HepG2 (cell line): ENCODE data around the gene NWD2. TPM values are rescaled to one million over a fixed set of nuclear protein-coding genes. Genes with fewer than 3 reads are reported as not detected.

Experiments
- ARID4A ChIP-seq: sonication (generic); formaldehyde crosslinking; IDR thresholded peaks from 2 replicates; pipeline ENCODE4 v1.5.0; 2020; ENCODE audit warnings: mild to moderate bottlenecking, missing genetic modification reagents, borderline replicate concordance
- BRD4 ChIP-seq: sonication (generic); formaldehyde crosslinking; IDR thresholded peaks from 2 replicates; pipeline ENCODE4 v1.4.0; 2020; ENCODE audit warnings: missing genetic modification reagents
- HOXA3 ChIP-seq: sonication (generic); formaldehyde crosslinking; IDR thresholded peaks from 2 replicates; pipeline ENCODE4 v1.5.0; 2020; ENCODE audit warnings: missing genetic modification reagents
- HOXA7 ChIP-seq: sonication (generic); formaldehyde crosslinking; IDR thresholded peaks from 2 replicates; pipeline ENCODE4 v1.8.1; 2022; ENCODE audit warnings: mild to moderate bottlenecking, missing genetic modification reagents, moderate library complexity
- KDM2A ChIP-seq: sonication (generic); formaldehyde crosslinking; IDR thresholded peaks from 2 replicates; pipeline ENCODE4 v1.4.0; 2020; ENCODE audit warnings: low read depth, missing genetic modification reagents, borderline replicate concordance
- MYC ChIP-seq: sonication (generic); formaldehyde crosslinking; IDR thresholded peaks from 2 replicates; pipeline ENCODE4 v1.9.0; 2021; ENCODE audit warnings: missing genetic modification reagents, borderline replicate concordance
- NFAT5 ChIP-seq: sonication (generic); formaldehyde crosslinking; IDR thresholded peaks from 2 replicates; pipeline ENCODE4 v1.4.0; 2020; ENCODE audit warnings: missing genetic modification reagents
- TBX2 ChIP-seq: sonication (generic); formaldehyde crosslinking; IDR thresholded peaks from 2 replicates; pipeline ENCODE4 v1.5.0; 2020; ENCODE audit warnings: missing genetic modification reagents, mild to moderate bottlenecking, borderline replicate concordance
- THAP9 ChIP-seq: sonication (generic); formaldehyde crosslinking; IDR thresholded peaks from 2 replicates; pipeline ENCODE4; 2020; ENCODE audit warnings: missing genetic modification reagents, mild to moderate bottlenecking, borderline replicate concordance
- ZNF280B ChIP-seq: sonication (generic); formaldehyde crosslinking; IDR thresholded peaks from 2 replicates; pipeline ENCODE4 v1.5.0; 2020; ENCODE audit warnings: missing genetic modification reagents, mild to moderate bottlenecking, borderline replicate concordance
- ZNF333 ChIP-seq: sonication (generic); formaldehyde crosslinking; IDR thresholded peaks from 2 replicates; pipeline ENCODE4 v1.4.0; 2020; ENCODE audit warnings: mild to moderate bottlenecking, missing genetic modification reagents, borderline replicate concordance
- ZNF773 ChIP-seq: sonication (generic); formaldehyde crosslinking; IDR thresholded peaks from 2 replicates; pipeline ENCODE4 v1.4.0; 2020; ENCODE audit warnings: missing genetic modification reagents, borderline replicate concordance
- ZNF891 ChIP-seq: sonication (generic); formaldehyde crosslinking; IDR thresholded peaks from 2 replicates; pipeline ENCODE4 v1.5.0; 2020; ENCODE audit warnings: mild to moderate bottlenecking, missing genetic modification reagents
- polyA plus RNA-seq, 8 experiments: library from polyadenylated mRNA; depleted of rRNA in 3 of 8; stranded (reverse) in 7 of 8; unstranded in 1 of 8; fragments of >200 nt; fragmentation: Illumina TruSeq in 4 of 8; extraction: Trizol in 4 of 8; gene quantifications; 2 replicates each; pipeline versions ENCODE4 v1.2.1 to v1.2.3, GENCODE V29; 2011 to 2016; ENCODE audit warnings: low read depth in 4 of 8, missing spikeins in 1 of 8, mixed read lengths in 1 of 8; ENCODE audit not compliant: insufficient read depth in 1 of 8
- total RNA-seq, 5 experiments: library from RNA; depleted of rRNA; stranded (reverse); fragments of >200 nt; fragmentation: Illumina TruSeq; extraction: Trizol; gene quantifications; 2 replicates each; pipeline ENCODE4 v1.2.3, GENCODE V29; 2016; ENCODE audit warnings: low read depth in 1 of 5

NWD2 gene
- total and polyA plus RNA-seq, 2 of the 13 experiments (the other 11 are each of a cell fraction or from before 2014, with no cell fraction given): not detected

- TF ChIP-seq ZNF280B (peak; percentile 69; the same call in 1 of the 2 replicates), HOXA7 (no peak), THAP9 (CRISPR knock-in tag) (peak; percentile 55; the same call in 1 of the 2 replicates), MYC (CRISPR knock-in tag) (peak; percentile 39; the same call in 1 of the 2 replicates), ZNF333 (CRISPR knock-in tag) (no peak; the same call in 1 of the 2 replicates), ARID4A (CRISPR knock-in tag) (peak; percentile 16; the same call in 1 of the 2 replicates), KDM2A (CRISPR knock-in tag) (0 out of 2 replicates have a peak, but pooled peaks have one; percentile 27), HOXA3 (CRISPR knock-in tag) (peak; percentile 67), BRD4 (CRISPR knock-in tag) (no peak), NFAT5 (peak; percentile 66; the same call in 1 of the 2 replicates), ZNF773 (CRISPR knock-in tag) (peak; percentile 39; the same call in 1 of the 2 replicates), TBX2 (CRISPR knock-in tag) (peak; percentile 73; the same call in 1 of the 2 replicates), ZNF891 (CRISPR knock-in tag) (0 out of 2 replicates have a peak, but pooled peaks have one; percentile 25)
Observed at GRCh38 chr4:37453281-37453998, 208.9 kb downstream of the NWD2 start (continued).
